Breast epithelium (tissue), 3 donors: ENCODE results near the gene SNX1.

ENCODE experiments used
- POLR2A ChIP-seq: fragments of 450-650 bp; IDR thresholded peaks from one replicate; pipeline ENCODE4 v1.6.1; 2016; ENCODE audit warnings: antibody characterized with exemption, mild to moderate bottlenecking, moderate library complexity
- TF ChIP-seq, protein P1 (sequence below), 3 donors: fragments of 450-650 bp; IDR thresholded peaks; one replicate each; pipeline ENCODE4 v1.5.1; 2016 to 2017; ENCODE audit warnings: antibody characterized with exemption in 3 of 3, mild to moderate bottlenecking in 3 of 3, moderate library complexity in 3 of 3

DNA sequence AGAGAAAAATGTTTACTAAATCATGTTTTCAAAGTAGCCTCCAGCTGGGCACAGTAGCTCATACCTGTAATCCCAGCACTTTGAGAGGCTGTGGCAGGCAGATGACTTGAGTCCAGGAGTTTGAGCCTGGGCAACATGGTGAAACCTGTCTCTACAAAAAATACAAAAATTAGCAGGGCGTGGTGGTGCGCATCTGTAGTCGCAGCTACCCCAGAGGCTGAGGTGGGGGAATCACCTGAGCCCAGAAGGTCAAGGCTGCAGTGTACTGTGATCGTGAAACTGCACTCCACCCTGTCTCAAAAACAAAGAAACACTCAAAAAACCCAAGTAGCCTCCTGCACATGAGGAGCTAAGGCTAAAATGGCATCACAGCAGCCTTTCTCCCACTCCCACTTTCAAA is 68.7 kb downstream of the SNX1 start:
- TF ChIP-seq, protein P1, sequence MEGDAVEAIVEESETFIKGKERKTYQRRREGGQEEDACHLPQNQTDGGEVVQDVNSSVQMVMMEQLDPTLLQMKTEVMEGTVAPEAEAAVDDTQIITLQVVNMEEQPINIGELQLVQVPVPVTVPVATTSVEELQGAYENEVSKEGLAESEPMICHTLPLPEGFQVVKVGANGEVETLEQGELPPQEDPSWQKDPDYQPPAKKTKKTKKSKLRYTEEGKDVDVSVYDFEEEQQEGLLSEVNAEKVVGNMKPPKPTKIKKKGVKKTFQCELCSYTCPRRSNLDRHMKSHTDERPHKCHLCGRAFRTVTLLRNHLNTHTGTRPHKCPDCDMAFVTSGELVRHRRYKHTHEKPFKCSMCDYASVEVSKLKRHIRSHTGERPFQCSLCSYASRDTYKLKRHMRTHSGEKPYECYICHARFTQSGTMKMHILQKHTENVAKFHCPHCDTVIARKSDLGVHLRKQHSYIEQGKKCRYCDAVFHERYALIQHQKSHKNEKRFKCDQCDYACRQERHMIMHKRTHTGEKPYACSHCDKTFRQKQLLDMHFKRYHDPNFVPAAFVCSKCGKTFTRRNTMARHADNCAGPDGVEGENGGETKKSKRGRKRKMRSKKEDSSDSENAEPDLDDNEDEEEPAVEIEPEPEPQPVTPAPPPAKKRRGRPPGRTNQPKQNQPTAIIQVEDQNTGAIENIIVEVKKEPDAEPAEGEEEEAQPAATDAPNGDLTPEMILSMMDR (IDR thresholded peaks at IDR 0.05) = no peak
- no peak for TF ChIP-seq POLR2A
